ENCODE results near the gene GPR82.

Gene GPR82

GRCh38 chrX:41720125-41720779 lies 3.7 kb upstream of the GPR82 start:
- peak; percentile 32 for DNase-seq

GRCh38 chrX:41721590-41721989 lies 2.4 kb upstream of the GPR82 start:
- DNase-seq = no peak

DNA sequence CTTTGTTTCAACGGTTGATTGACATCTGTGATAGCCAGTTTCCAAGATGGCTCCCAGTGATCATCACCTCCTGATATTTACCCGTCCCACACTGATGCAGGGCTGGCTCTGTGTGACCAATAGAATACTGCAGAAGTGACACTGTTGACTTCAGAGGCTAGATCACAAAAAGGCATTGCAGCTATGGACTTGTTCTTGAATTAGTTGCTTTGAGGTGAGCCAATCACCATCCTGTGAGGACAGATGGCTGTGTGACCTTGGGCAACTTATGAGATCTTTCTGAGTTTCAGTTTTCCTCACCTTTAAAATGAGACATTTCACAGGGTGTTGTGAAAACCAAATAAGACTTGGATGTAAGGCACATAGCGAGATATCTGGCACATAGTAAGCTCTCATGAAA lies 1.8 kb upstream of the GPR82 start:
- no peak for DNase-seq

- no peak for DNase-seq
Observed at GRCh38 chrX:41722816-41723618, 964 bp upstream of the GPR82 start.

DNA sequence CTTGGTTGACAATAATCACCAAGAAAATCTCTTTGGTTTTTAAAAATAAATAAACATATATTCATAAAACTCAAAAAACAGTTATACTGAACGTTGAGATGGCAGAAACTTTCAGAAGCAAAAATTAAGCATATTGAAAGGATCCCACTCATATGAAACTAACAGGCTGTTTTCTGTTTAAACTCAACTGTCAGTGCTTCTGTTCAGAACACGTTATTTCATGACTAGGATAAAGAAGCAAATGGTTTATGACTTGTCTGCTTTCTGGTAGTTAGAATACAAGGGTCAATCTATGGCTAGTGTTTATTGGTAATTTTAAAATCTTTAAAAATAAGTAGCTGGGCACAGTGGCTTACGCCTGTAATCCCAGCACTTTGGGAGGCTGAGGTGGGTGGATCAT lies 4.1 kb downstream of the GPR82 start:
- DNase-seq = no peak

DNA sequence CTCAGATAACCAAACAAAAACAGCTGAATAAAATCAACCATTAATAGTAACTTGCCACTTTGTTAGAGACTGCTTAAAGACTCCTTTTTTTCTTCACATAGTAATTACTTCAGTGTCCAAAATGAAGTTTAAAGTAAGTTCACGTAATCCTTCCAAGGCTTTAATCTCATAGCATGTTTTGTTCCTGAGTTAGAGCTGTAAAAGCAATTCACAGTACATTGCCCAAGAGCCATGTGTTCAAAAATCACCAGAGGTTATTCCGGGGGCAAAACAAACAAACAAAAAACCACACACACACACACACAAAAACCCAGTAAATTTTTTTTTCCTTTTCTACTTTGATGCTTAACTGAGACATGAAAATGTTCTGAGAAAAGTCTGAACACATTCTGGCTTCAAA lies 6.1 kb downstream of the GPR82 start:
- DNase-seq = no peak

- DNase-seq = no peak
Observed at GRCh38 chrX:41732260-41732659, 8.3 kb downstream of the GPR82 start.

- DNase-seq = no peak
Observed at GRCh38 chrX:41733939-41734338, 10.0 kb downstream of the GPR82 start.

DNA sequence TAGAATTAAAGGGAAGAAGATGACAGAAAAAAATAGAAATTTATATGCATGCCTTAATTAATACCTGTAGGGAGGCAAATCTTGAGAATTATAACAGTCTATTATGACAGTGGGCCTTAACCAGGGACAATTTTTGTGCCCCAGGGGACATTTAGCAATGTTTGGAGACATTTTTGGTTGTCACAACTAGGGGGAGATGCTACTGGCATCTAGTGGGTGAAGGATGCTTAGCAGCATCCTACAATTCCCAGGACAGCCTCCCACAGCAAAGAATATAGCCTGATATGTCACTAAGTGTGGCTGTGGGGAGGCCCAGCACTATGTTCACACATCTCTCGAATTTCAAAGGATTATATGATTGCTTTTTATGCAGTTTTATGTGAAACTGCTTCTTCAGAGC lies 10.5 kb downstream of the GPR82 start:
- no peak for DNase-seq

DNA sequence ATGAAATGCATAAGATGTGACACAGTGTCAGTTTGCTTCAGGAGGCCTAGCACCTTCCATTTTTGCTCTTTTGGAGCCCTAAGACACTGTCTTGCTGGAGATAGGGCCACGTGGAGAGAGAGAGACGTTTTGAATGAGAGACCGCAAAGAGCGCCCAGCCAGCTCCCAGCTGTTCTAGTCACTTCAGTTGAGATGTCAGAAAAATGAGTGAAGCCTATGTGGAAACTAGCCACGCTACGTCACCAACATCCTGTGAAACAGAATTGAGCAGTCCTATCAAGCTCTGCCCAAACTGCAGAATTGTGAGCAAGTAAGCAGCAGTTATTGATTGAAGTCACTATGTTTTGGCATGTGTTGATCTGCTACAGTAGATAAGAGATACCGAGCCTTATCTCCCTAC lies 13.1 kb downstream of the GPR82 start:
- peak; percentile 28 for DNase-seq

DNA sequence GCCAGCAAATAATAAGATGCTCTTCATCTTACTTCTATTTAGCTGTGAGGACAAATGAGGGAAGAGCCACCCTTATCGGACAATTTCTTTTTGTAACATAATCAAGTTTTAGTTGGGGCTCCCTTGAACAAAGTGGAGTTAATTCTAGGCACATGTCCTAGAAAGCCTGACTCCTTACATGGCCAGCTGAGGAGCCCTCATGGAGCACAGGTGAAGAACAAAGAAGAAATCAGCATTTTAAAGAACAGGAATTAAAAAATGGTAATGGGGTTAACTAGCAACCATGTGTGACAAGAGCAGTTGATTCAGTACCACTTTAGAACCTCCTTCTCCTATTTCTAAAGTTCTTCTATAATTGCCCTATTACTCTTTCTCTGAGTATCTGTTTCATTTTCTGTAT lies 15.9 kb downstream of the GPR82 start:
- DNase-seq = no peak

DNA sequence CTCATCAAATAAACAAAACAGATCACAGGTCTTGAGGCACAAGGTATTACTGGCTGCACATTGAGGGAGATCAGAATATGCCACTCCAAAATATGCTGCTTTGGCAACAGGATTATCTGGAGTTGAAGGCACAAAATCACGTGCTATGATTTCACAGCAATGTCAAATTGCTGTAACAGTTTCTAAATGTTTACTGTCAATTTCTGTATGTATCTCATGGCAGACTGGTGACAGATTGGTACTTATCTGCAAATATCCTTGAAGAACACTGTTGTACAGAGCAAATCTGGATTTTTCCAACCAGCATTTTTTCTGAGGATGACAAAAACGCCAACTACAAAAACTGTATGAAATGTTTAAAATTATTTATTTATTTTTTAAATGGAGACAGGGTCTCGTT lies 26.7 kb downstream of the GPR82 start:
- no peak for DNase-seq

- no peak for DNase-seq
Observed at GRCh38 chrX:41758401-41758800, 34.4 kb downstream of the GPR82 start.

- DNase-seq = peak; percentile 6
Observed at GRCh38 chrX:41759817-41760216, 35.8 kb downstream of the GPR82 start.

DNA sequence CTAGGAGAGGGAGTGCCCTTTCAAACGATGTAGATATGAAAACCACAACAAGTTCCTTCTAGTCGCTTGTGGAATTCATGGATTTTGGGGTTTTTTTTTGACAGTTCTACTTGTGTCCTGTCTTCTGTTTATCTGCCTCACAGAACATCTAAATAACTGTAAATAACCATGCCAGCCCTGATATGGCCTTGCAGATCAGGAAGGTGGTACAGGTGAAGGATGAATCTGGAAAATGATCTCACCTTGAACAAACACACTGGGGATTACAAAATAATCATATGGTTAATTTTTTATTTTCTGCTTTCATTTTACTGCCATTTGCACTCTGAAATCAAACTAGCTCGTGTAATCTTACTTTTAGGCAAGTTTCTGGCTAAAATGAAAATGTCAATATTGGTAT lies 37.2 kb downstream of the GPR82 start:
- DNase-seq = no peak

DNA sequence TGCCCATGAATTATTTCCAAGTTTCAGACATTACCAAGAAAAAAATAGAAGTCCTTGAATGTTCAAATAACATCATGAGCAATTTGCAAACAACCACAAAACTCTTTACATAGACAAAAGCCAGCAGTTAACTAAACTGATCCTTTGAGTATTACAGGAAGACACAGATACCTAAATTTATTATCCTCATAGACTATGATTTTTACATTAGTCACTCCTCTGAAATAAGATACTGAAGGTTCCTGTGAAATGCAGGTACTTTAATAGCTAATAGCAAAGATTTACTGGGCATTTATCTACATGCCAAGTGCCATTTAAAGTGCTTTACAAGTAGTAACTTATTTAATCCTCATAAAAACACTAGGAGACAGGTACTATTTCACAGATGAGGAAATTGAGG lies 37.7 kb downstream of the GPR82 start:
- DNase-seq = no peak

- DNase-seq = no peak
Observed at GRCh38 chrX:41779030-41779564, 55.1 kb downstream of the GPR82 start.
